Measurements from ENCODE around the gene MEPCE.

The MEPCE gene

GRCh38 chr7:100476903-100477870 is 47.6 kb downstream of the MEPCE start:
- POLR2A ChIA-PET = interaction anchor here (0.6 to 3.2 kb wide), 4 partner anchors 68 to 239 kb away, joined by 3 to 32 read pairs (median 4); partner anchors contain the start of genes FBXO24 and LRCH4
- Histone ChIP-seq H3K27ac (ENCODE audit: extremely low read depth, low read depth, low read length) (no peak overlapping the region; the same call in 1 of the 2 replicates), H3K4me1 (ENCODE audit: control insufficient read depth, insufficient read depth, low read length) (peaks cover 9% of the 10 kb centered on the region), H3K9me3 (ENCODE audit: control insufficient read depth, insufficient read depth, low read depth, low read length) (no peaks in the 10 kb centered on the region), H3K4me3 (ENCODE audit: low read depth, low read length) (peak overlapping the region; percentile 84), H3K36me3 (ENCODE audit: control insufficient read depth in 2 of 2, insufficient read depth in 1 of 2, low read length in 2 of 2) (peaks cover 3 to 25% of the 10 kb centered on the region in 2 experiments; a peak in 2 of 3 replicates)
- CTCF ChIA-PET = interaction anchor here (0.5 to 2.9 kb wide), 8 partner anchors 8 to 315 kb away, joined by 3 to 24 read pairs (median 6); no protein-coding TSS in a partner anchor
- peak; percentile 84 for TF ChIP-seq GLIS2 (tag by site-specific recombination; IDR thresholded peaks at IDR 0.05)
- 0 out of 2 replicates have a peak, but pooled peaks have one; percentile 15 for TF ChIP-seq ZNF341 (tag by site-specific recombination; IDR thresholded peaks at IDR 0.05; ENCODE audit: low read depth)
- no peak for TF ChIP-seq ZNF701 (tag by site-specific recombination; IDR thresholded peaks at IDR 0.05)
- TF ChIP-seq ZNF335 (tag by site-specific recombination; conservative IDR thresholded peaks at IDR 0.05) = no peak
- no peak for TF ChIP-seq WT1 (tag by site-specific recombination; IDR thresholded peaks at IDR 0.05)
- peak; percentile 22; the same call in 1 of the 2 replicates for TF ChIP-seq KLF8 (tag by site-specific recombination; IDR thresholded peaks at IDR 0.05)
- no peak for TF ChIP-seq ZNF266 (tag by site-specific recombination; IDR thresholded peaks at IDR 0.05; ENCODE audit: low read depth)
- 0 out of 2 replicates have a peak, but pooled peaks have one; percentile 19 for TF ChIP-seq ZNF692 (tag by site-specific recombination; IDR thresholded peaks at IDR 0.05)
- TF ChIP-seq ZEB2 (tag by site-specific recombination; IDR thresholded peaks at IDR 0.05) = peak; percentile 35; the same call in 1 of the 2 replicates
- TF ChIP-seq MYNN (tag by site-specific recombination; IDR thresholded peaks at IDR 0.05; ENCODE audit: borderline replicate concordance) = no peak
- no peak for TF ChIP-seq ZNF274 (IDR thresholded peaks at IDR 0.05; ENCODE audit: low read length)
- no peak for TF ChIP-seq ZNF274 (tag by site-specific recombination; IDR thresholded peaks at IDR 0.05; ENCODE audit: borderline replicate concordance)
- peak; percentile 59 for TF ChIP-seq KLF1 (tag by site-specific recombination; IDR thresholded peaks at IDR 0.05)
- TF ChIP-seq PRDM6 (tag by site-specific recombination; IDR thresholded peaks at IDR 0.05) = no peak
- peak; percentile 65; the same call in 1 of the 2 replicates for TF ChIP-seq ZNF366 (tag by site-specific recombination; conservative IDR thresholded peaks at IDR 0.05)
- no peak for TF ChIP-seq GLI4 (tag by site-specific recombination; IDR thresholded peaks at IDR 0.05)
- TF ChIP-seq ZNF221 (tag by site-specific recombination; IDR thresholded peaks at IDR 0.05; ENCODE audit: borderline replicate concordance) = no peak
- TF ChIP-seq ZNF596 (tag by site-specific recombination; IDR thresholded peaks at IDR 0.05) = no peak
- peak; percentile 24; the same call in 1 of the 2 replicates for TF ChIP-seq ZIC2 (tag by site-specific recombination; IDR thresholded peaks at IDR 0.05)
- TF ChIP-seq ZNF488 (tag by site-specific recombination; IDR thresholded peaks at IDR 0.05) = no peak
- TF ChIP-seq CTCF (tag by site-specific recombination; IDR thresholded peaks at IDR 0.05) = peak; percentile 67; the same call in 1 of the 2 replicates
- TF ChIP-seq KLF7 (tag by site-specific recombination; IDR thresholded peaks at IDR 0.05; ENCODE audit: borderline replicate concordance) = 0 out of 2 replicates have a peak, but pooled peaks have one; percentile 50
- TF ChIP-seq ZNF132 (tag by site-specific recombination; IDR thresholded peaks at IDR 0.05; ENCODE audit: borderline replicate concordance) = no peak
- no peak for TF ChIP-seq ZNF791 (tag by site-specific recombination; IDR thresholded peaks at IDR 0.05)
- TF ChIP-seq ZNF138 (tag by site-specific recombination; IDR thresholded peaks at IDR 0.05; ENCODE audit: borderline replicate concordance) = no peak
- peak; percentile 80 for TF ChIP-seq PATZ1 (tag by site-specific recombination; IDR thresholded peaks at IDR 0.05)
- peak; percentile 45; the same call in 1 of the 2 replicates for TF ChIP-seq KLF16 (tag by site-specific recombination; IDR thresholded peaks at IDR 0.05)
- peak; percentile 83 for TF ChIP-seq KLF9 (tag by site-specific recombination; IDR thresholded peaks at IDR 0.05; ENCODE audit: low read depth)
- no peak for TF ChIP-seq ZFP3 (tag by site-specific recombination; IDR thresholded peaks at IDR 0.05; ENCODE audit: low read depth)

Measured in HEK293 (cell line).